ENCODE measurements around the gene OGFRL1. TPM values are rescaled to one million over a fixed set of nuclear protein-coding genes. Genes with fewer than 3 reads are reported as not detected.
"Not testable (repeated sequence)": the region's sequence is repeated elsewhere in the genome, so short reads cannot be mapped to it uniquely, and the experiment has no call there.

OGFRL1 gene
- total and polyA plus RNA-seq, 2 donors: 7.3 to 29.7 TPM

DNA sequence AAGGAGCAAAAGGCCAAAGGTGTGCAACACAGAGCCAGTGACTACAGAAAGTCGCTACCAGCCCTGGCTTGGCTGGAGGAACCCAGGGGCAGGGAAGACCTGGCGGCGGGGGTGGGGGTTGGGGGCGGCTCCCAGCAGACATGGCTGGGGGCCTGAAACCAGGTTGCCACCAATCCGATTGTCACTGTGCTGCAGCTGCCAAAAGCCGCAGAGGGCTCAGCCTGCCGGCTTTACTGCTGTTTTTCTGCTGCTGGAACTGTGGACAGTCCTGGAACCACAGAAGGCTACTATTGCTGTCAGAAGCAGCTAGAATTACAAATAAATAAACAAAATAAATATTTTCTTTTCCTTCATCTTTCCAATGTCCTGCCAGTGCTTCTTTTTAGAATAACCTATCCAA is 25.7 kb upstream of the OGFRL1 start:
- Histone ChIP-seq H3K4me1 (ENCODE audit: insufficient read depth) (peaks cover 2% of the 10 kb centered on the region), H3K4me3 (ENCODE audit: low read depth, low read length) (no peak overlapping the region), H3K36me3 (ENCODE audit: insufficient read depth) (no peaks in the 10 kb centered on the region), H3K27ac (ENCODE audit: low read depth) (no peak overlapping the region)
- no peak for DNase-seq (ENCODE audit: extremely low spot score)
- 68% methylated on average over 7 of the region's 7 CpGs for WGBS

DNA sequence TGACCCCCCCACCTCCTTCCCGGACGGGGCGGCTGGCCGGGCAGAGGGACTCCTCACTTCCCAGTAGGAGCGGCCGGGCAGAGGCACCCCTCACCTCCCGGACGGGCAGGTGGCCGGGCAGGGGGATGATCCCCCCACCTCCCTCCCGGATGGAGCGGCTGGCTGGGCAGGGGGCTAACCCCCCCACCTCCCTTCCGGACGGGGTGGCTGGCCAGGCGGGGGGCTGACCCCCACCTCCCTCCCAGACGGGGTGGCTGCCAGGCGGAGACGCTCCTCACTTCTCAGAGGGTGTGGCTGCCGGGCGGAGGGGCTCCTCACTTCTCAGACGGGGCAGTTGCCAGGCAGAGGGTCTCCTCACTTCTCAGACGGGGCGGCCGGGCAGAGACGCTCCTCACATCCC is 22.2 kb upstream of the OGFRL1 start:
- DNase-seq (ENCODE audit: extremely low spot score); H3K4me1 ChIP-seq (ENCODE audit: insufficient read depth); H3K4me3 ChIP-seq (ENCODE audit: low read depth, low read length); H3K36me3 ChIP-seq (ENCODE audit: insufficient read depth); H3K27ac ChIP-seq (ENCODE audit: low read depth): not testable (repeated sequence)
- 96% methylated on average over 24 of the region's 24 CpGs for WGBS

DNA sequence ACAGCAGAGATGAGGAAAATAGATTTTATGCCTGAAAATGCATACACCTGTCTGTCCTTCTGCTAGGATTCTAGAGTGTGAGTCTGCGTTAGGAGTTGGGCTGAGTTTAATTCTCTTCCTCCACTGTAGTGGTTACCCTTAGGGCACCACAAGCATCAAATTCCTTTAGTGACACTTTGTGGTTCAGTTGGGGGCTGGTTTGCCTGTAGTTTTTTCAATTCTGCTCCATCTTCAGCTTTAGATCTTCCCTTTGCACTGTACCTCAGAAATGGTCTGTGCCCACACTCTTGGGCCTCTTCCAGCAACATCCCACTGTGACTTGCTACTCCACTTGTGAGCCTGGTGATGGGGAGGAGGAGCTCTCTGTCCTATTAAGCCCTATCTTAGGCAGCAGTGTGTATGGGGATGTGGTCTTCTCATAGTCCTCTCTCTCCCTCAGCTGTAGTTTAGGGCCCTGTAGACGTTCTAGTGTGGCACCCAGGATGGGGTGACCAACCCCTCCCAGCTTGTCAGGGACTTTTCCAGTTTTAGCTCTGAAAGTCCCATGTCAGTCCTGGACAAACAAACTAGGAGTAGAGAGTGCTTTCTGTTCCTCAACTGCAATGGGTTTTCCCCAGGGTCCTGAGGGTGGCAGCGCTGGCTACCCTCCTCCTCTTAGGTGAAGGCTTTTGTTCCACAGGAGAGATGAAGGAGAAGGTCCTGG is 19.7 kb upstream of the OGFRL1 start:
- no peak overlapping the region for H3K27ac ChIP-seq (ENCODE audit: low read depth)
- DNase-seq (ENCODE audit: extremely low spot score): no peak
- H3K4me1 ChIP-seq (ENCODE audit: insufficient read depth): no peaks in the 10 kb centered on the region
- no peaks in the 10 kb centered on the region for H3K36me3 ChIP-seq (ENCODE audit: insufficient read depth)
- 75% methylated on average over 3 of the region's 3 CpGs for WGBS
- H3K4me3 ChIP-seq (ENCODE audit: low read depth, low read length): no peak overlapping the region

DNA sequence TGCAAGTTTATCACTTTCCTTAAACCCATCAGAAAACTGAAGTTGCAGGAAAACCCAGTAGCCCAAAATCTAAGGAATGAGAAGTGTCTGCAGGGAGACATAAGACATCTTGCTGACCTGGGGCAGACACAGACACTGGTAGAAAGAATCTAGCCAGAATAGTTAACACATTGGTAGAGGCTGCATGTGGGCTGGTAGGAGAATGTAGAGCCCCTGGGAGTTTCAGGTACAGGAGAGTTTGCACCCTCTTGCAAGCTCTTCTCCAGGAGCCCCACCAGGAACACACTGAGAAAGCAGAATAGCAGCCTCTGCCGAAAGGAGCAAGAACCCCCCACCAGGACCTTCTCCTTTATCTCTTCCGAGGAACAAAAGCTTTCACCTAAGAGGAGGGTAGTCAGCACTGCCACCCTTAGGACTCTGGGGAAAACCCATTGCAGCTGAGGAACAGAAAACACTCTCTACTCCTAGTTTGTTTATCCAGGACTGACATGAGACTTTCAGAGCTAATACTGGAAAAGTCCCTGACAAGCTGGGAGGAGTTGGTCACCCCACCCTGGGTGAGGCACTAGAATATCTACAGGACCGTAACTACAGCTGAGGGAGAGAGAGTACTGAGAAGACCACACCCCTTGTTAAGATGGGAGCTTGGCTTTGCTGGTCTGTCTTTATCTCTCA is 10.5 kb upstream of the OGFRL1 start:
- DNase-seq (ENCODE audit: extremely low spot score): no peak
- Histone ChIP-seq H3K4me1 (ENCODE audit: insufficient read depth) (no peaks in the 10 kb centered on the region), H3K27ac (ENCODE audit: low read depth) (no peak overlapping the region), H3K4me3 (ENCODE audit: low read depth, low read length) (no peak overlapping the region), H3K36me3 (ENCODE audit: insufficient read depth) (no peaks in the 10 kb centered on the region)
- WGBS: 49% methylated on average over 3 of the region's 3 CpGs

DNA sequence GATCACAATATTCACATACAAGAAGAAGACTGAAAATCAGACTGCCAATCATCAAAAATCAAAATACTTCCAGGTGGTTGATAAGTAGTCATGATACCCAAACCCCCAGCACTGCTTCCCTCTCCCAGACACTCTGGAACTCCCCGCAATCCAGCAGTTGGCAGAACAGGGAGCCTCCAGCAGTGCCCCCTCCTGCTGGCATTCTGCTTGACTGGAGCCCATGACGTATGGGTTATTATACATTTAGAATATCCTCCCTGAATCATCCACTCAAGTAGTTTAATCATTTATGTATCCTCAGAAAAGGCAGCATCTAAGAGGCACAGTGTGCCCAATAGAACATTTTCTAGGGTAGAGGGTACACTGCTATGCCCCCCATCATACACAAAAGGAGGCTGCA is 9.3 kb upstream of the OGFRL1 start:
- no peak overlapping the region for H3K4me3 ChIP-seq (ENCODE audit: low read depth, low read length)
- 90% methylated on average over 2 of the region's 2 CpGs for WGBS
- H3K36me3 ChIP-seq (ENCODE audit: insufficient read depth): no peaks in the 10 kb centered on the region
- DNase-seq (ENCODE audit: extremely low spot score): no peak
- no peak overlapping the region for H3K27ac ChIP-seq (ENCODE audit: low read depth)
- no peaks in the 10 kb centered on the region for H3K4me1 ChIP-seq (ENCODE audit: insufficient read depth)

DNA sequence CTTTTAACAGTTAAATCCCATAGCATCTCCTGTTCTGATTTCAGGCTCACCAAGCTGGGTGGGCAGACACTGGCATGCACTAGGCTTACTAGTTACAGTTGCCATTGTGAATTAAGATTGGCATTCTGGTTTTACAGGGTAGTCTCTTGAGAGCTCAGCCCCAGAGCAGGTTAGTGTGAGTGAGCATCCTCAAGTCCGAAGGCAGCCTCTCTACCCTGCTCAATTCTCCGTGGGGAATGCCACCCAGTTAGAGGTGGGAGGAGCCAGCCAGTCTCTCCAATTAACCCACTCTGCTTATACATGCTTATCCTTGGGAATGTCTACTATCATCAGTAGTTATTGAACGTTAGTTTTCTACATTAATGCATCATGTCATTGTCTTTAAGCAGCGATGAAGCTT is 8.9 kb upstream of the OGFRL1 start:
- WGBS: 54% methylated on average over 4 of the region's 4 CpGs
- DNase-seq (ENCODE audit: extremely low spot score): no peak
- H3K4me3 ChIP-seq (ENCODE audit: low read depth, low read length): no peak overlapping the region
- no peaks in the 10 kb centered on the region for H3K4me1 ChIP-seq (ENCODE audit: insufficient read depth)
- no peak overlapping the region for H3K27ac ChIP-seq (ENCODE audit: low read depth)
- no peaks in the 10 kb centered on the region for H3K36me3 ChIP-seq (ENCODE audit: insufficient read depth)

DNA sequence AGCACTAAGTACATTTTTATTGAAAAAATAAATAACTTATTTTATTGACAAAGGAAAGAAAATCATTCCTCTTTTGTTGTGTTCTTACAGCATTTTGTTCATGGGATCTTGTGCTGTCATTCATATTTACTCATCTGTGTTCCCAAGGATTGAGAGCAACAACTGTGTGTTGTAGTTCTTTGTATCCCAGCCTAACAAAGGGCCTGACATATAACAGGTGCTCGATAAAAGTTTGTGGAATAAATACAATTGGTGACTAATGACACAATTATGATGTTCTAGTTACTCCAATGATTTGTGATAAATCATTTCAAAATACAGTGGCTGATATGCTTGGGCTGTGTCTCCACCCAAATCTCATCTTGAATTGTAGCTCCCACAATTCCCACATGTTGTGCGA is 7.9 kb upstream of the OGFRL1 start:
- no peak overlapping the region for H3K4me3 ChIP-seq (ENCODE audit: low read depth, low read length)
- no peaks in the 10 kb centered on the region for H3K36me3 ChIP-seq (ENCODE audit: insufficient read depth)
- no peak overlapping the region for H3K27ac ChIP-seq (ENCODE audit: low read depth)
- H3K4me1 ChIP-seq (ENCODE audit: insufficient read depth): no peaks in the 10 kb centered on the region
- DNase-seq (ENCODE audit: extremely low spot score): no peak
- WGBS: 94% methylated on average over 2 of the region's 2 CpGs

DNA sequence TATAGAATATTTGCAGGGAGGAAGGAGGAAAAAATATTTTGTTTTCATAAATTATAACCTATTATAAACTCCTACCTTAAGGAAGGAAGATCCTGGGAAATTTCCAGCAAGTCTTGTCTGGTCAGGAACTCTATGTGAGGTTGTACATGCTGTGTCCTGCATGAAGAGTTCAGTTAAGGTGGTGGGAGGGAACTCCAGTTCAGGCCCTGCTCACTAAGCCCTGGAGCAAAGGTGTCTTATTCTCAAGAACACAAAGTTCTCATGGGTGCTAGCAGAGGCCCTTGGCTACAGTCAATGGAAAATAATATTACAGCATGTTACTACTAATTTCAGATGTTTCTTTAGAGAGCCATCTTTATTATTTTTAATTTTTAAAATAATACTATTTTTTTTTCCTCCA is 3.8 kb upstream of the OGFRL1 start:
- Histone ChIP-seq H3K36me3 (ENCODE audit: insufficient read depth) (no peaks in the 10 kb centered on the region), H3K27ac (ENCODE audit: low read depth) (no peak overlapping the region), H3K4me3 (ENCODE audit: low read depth, low read length) (no peak overlapping the region), H3K4me1 (ENCODE audit: insufficient read depth) (no peaks in the 10 kb centered on the region)
- DNase-seq (ENCODE audit: extremely low spot score): no peak

DNA sequence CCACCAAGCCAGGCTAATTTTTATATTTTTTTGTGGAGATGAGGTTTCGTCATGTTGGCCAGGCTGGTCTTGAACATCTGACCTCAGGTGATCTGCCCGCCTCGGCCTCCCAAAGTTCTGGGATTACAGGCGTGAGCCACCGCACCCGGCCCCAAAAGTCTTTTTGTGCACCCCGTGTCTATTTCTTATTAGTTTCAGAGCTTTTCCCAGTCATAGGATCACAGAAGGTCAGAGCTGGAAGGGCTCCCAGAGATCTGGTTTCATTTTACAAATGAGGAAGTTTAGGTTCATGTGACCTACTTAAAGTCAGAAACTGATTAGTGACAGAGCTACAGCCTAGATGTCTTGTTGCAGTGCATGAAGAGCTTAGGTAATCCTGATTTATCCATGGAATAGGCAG is 1.6 kb upstream of the OGFRL1 start:
- Histone ChIP-seq H3K27ac (ENCODE audit: low read depth) (no peak overlapping the region), H3K4me3 (ENCODE audit: low read depth, low read length) (no peak overlapping the region), H3K4me1 (ENCODE audit: insufficient read depth) (no peaks in the 10 kb centered on the region), H3K36me3 (ENCODE audit: insufficient read depth) (no peaks in the 10 kb centered on the region)
- DNase-seq (ENCODE audit: extremely low spot score): no peak
- WGBS: 82% methylated on average over 7 of the region's 7 CpGs

DNA sequence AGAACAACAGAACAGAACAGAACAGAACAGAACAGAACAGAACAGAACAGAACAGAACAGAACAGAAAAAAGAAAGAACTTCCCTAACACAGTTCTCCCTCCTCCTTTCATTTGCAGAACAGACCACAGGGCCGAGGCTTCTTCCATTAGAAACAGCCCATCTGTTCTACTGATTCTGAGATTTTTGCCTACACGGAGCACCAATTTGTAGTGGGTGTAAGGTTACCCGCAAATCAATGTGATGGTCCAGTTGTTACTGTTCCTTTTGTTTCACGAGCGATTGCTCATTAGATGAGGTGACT is 734 bp upstream of the OGFRL1 start:
- DNase-seq (ENCODE audit: extremely low spot score): no peak
- Histone ChIP-seq H3K4me1 (ENCODE audit: insufficient read depth) (no peaks in the 10 kb centered on the region), H3K36me3 (ENCODE audit: insufficient read depth) (no peaks in the 10 kb centered on the region), H3K4me3 (ENCODE audit: low read depth, low read length) (peak overlapping the region; percentile 95), H3K27ac (ENCODE audit: low read depth) (peak overlapping the region; percentile 28)
- WGBS: 10% methylated on average over 5 of the region's 5 CpGs

DNA sequence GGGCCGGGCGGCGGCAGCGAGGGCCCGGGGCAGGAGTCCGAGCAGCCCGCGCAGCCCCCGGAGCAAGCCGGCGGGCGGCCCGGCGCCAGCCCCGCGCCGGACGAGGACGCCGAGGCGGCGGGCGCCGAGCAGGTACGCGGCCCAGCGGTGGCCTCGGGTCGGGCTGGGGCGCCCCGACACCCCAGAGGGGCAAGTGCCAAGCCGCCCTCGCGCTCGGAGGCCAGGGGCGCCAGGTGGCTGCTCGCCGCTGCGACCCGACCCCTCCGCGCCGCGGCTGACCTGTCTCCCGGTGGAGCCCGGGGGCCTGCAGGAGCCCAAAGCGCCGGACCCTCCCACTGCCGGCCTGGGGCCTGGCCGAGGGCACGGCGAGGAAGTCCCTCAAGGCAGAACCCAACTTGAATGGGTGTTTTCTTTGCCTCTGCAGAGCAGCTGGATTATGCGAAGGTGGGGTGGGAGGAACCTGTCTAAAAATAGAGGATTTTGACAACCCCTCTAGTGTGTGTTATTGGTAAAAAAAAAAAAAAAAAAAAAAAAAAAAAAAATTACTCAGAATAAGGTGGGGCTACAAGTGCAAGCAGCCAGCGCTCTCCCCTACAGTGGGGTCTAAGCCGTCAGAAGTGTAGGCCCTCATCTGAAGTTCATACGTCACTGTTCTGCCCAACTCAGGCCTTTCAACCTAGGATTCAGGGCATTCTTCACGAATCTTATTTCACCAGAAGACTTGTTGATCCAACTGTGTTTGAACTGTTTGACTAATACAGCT is 609 bp downstream of the OGFRL1 start:
- DNase-seq (ENCODE audit: extremely low spot score): no peak
- Histone ChIP-seq H3K4me1 (ENCODE audit: insufficient read depth) (no peaks in the 10 kb centered on the region), H3K4me3 (ENCODE audit: low read depth, low read length) (peak overlapping the region; percentile 95), H3K27ac (ENCODE audit: low read depth) (peak overlapping the region; percentile 75), H3K36me3 (ENCODE audit: insufficient read depth) (no peaks in the 10 kb centered on the region)
- WGBS: 4% methylated on average over 57 of the region's 57 CpGs

DNA sequence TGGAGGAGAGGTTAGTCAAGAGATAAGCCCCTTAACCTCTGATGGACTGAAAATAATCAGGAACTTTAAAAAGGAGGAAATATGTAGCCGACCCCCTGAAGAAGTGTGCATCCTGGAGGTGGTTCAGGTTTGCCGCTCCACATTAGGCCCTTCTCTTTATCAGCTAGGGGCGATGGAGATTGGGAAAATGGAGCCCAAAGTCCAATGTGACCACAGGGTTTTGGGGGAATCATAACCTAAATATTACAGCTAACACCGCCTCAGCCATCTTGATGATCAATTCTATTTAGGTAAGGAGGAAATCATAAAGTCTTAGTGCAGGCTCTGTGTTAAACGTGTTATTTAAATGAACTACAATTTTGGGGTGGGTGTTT is 1.2 kb downstream of the OGFRL1 start:
- 87% methylated on average over 5 of the region's 5 CpGs for WGBS
- H3K36me3 ChIP-seq (ENCODE audit: insufficient read depth): no peaks in the 10 kb centered on the region
- DNase-seq (ENCODE audit: extremely low spot score): no peak
- peak overlapping the region; percentile 95 for H3K4me3 ChIP-seq (ENCODE audit: low read depth, low read length)
- no peak overlapping the region for H3K27ac ChIP-seq (ENCODE audit: low read depth)
- H3K4me1 ChIP-seq (ENCODE audit: insufficient read depth): no peaks in the 10 kb centered on the region

DNA sequence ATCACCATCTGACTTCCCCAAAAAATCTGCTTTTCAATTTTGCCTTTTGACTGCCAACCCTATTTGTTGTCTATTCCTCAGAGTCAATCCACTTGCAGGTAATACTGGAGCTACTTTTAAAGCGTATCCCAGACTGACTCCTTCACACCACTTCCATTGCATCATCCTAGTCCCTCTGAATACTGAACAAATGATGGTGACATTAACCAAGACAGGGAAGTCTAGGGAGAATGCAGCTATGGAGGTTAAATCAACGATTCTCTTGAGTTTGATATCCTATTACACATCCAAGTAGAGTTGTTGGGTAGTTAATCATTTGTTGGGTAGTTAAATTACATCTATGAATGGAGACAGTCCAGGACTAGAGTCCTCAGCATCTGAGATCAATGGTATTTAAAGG is 2.0 kb downstream of the OGFRL1 start:
- H3K27ac ChIP-seq (ENCODE audit: low read depth): no peak overlapping the region
- H3K4me1 ChIP-seq (ENCODE audit: insufficient read depth): no peaks in the 10 kb centered on the region
- no peak for DNase-seq (ENCODE audit: extremely low spot score)
- H3K36me3 ChIP-seq (ENCODE audit: insufficient read depth): no peaks in the 10 kb centered on the region
- 95% methylated on average over 2 of the region's 2 CpGs for WGBS
- H3K4me3 ChIP-seq (ENCODE audit: low read depth, low read length): no peak overlapping the region

DNA sequence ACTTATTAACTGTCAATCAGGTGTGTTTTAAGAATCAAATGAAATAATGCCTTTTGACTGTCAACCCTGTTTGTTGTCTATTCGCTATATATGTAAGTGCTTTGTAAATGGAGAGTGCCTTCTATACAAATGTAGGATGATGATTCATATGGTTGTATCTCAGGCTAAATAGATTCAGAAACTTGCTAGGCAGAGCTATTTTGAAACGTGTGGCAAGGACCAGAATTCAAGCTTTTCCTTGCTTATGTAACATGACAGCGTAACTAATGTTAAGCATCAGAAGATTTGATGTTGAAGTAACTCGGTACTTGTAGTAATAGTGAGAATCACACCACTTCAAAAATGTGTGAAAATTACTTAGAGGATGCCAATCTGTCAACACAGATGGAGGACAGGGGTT is 3.4 kb downstream of the OGFRL1 start:
- WGBS: 84% methylated on average over 4 of the region's 4 CpGs
- Histone ChIP-seq H3K4me3 (ENCODE audit: low read depth, low read length) (no peak overlapping the region), H3K4me1 (ENCODE audit: insufficient read depth) (no peaks in the 10 kb centered on the region), H3K27ac (ENCODE audit: low read depth) (no peak overlapping the region), H3K36me3 (ENCODE audit: insufficient read depth) (no peaks in the 10 kb centered on the region)
- no peak for DNase-seq (ENCODE audit: extremely low spot score)
